AG08396 (cell line): ENCODE measurements around the gene GATAD2A.
"Not testable (repeated sequence)": the region's sequence is repeated elsewhere in the genome, so short reads cannot be mapped to it uniquely, and the experiment has no call there.

ENCODE experiments used
- DNase-seq: peaks from one replicate; pipeline ENCODE4 v3.0.0; 2012; ENCODE audit warnings: low spot score, mixed read lengths

GATAD2A gene

GRCh38 chr19:19387108-19387507 lies 18.4 kb upstream of the GATAD2A start:
- DNase-seq: no peak

GRCh38 chr19:19388568-19389555 lies 16.6 kb upstream of the GATAD2A start:
- DNase-seq: no peak

GRCh38 chr19:19389683-19390082 lies 15.8 kb upstream of the GATAD2A start:
- not testable (repeated sequence) for DNase-seq

- not testable (repeated sequence) for DNase-seq
Observed at GRCh38 chr19:19394333-19394732, 11.1 kb upstream of the GATAD2A start.

- no peak for DNase-seq
Observed at GRCh38 chr19:19399733-19400433, 5.6 kb upstream of the GATAD2A start.

- no peak for DNase-seq
Observed at GRCh38 chr19:19402656-19403372, 2.7 kb upstream of the GATAD2A start.

- DNase-seq: peak; percentile 51
Observed at GRCh38 chr19:19403373-19403901, 2.0 kb upstream of the GATAD2A start.

- peak; percentile 46 for DNase-seq
Observed at GRCh38 chr19:19405971-19406877, 749 bp downstream of the GATAD2A start.

- no peak for DNase-seq
Observed at GRCh38 chr19:19406878-19407632, 1.6 kb downstream of the GATAD2A start.

GRCh38 chr19:19407633-19407930 lies 2.1 kb downstream of the GATAD2A start:
- no peak for DNase-seq

GRCh38 chr19:19409205-19409604 lies 3.7 kb downstream of the GATAD2A start:
- no peak for DNase-seq

- no peak for DNase-seq
Observed at GRCh38 chr19:19409631-19410030, 4.2 kb downstream of the GATAD2A start.

GRCh38 chr19:19410553-19411550 lies 5.4 kb downstream of the GATAD2A start:
- no peak for DNase-seq

GRCh38 chr19:19416280-19416679 lies 10.8 kb downstream of the GATAD2A start:
- no peak for DNase-seq

GRCh38 chr19:19417046-19417445 lies 11.6 kb downstream of the GATAD2A start:
- DNase-seq: no peak

GRCh38 chr19:19417628-19418245 lies 12.3 kb downstream of the GATAD2A start:
- no peak for DNase-seq

- no peak for DNase-seq
Observed at GRCh38 chr19:19418555-19419260, 13.2 kb downstream of the GATAD2A start.
